IMR-90 (cell line): ENCODE data around the gene IGFBP5. TPM values are rescaled to one million over a fixed set of nuclear protein-coding genes. Genes with fewer than 3 reads are reported as not detected.

Experiments
- ATAC-seq: fragments of 200-7000 bp; cut with Tn5 transposase; 2 replicates; pipeline ENCODE4 v1.9.1; 2020; ENCODE audit warnings: low read depth, mild to moderate bottlenecking, moderate library complexity
- BruUV-seq: library from RNA; stranded (reverse); fragments of 400-500 nt; replicated peaks from 2 replicates; lab custom pipeline; 2021; lab: Mats Ljungman, UMichigan
- CTCF ChIA-PET: fragments of 300-600 bp; formaldehyde crosslinking; extraction: SDS; loops from one replicate; lab custom pipeline; 2021; ENCODE audit warnings: antibody characterized with exemption; lab: Yijun Ruan, JAX
- POLR2A ChIA-PET: fragments of 300-600 bp; sonication (Branson Sonifier 250); formaldehyde crosslinking; loops from one replicate; lab custom pipeline; 2022; ENCODE audit warnings: antibody characterized with exemption; ENCODE audit not compliant: unreplicated experiment; lab: Charles Lee
- DNase-seq: peaks from one replicate; pipeline ENCODE4 v3.0.0; 2013
- H2AFZ ChIP-seq: replicated peaks from 2 replicates; pipeline ENCODE3; 2013; ENCODE audit warnings: low read length, mild to moderate bottlenecking; ENCODE audit not compliant: poor library complexity
- H2AK5ac ChIP-seq: 2 replicates; pipeline ENCODE4 v1.6.1; 2013; ENCODE audit warnings: low read depth, low read length, inconsistent platforms
- H2AK9ac ChIP-seq: replicated peaks from 2 replicates; pipeline ENCODE3; 2013; ENCODE audit warnings: mild to moderate bottlenecking, low read depth, low read length, moderate library complexity; ENCODE audit not compliant: poor library complexity
- H2BK120ac ChIP-seq: 2 replicates; pipeline ENCODE4 v1.6.1; 2013; ENCODE audit warnings: low read depth, low read length, inconsistent platforms
- H2BK15ac ChIP-seq: 3 replicates; pipeline ENCODE4 v1.6.1; 2013; ENCODE audit warnings: low read depth, low read length, inconsistent platforms
- H2BK20ac ChIP-seq: 2 replicates; pipeline ENCODE4 v1.6.1; 2013; ENCODE audit warnings: low read depth, mild to moderate bottlenecking, inconsistent platforms, low read length, moderate library complexity
- H2BK5ac ChIP-seq: 2 replicates; pipeline ENCODE4 v1.6.1; 2013; ENCODE audit warnings: mild to moderate bottlenecking, low read depth, low read length, inconsistent platforms; ENCODE audit not compliant: poor library complexity, severe bottlenecking
- H3K14ac ChIP-seq: replicated peaks from 2 replicates; pipeline ENCODE4 v1.6.1; 2013; ENCODE audit warnings: low read depth, low read length, inconsistent platforms
- H3K18ac ChIP-seq: 2 replicates; pipeline ENCODE4 v1.6.1; 2013; ENCODE audit warnings: low read depth, low read length, control low read depth
- H3K23ac ChIP-seq: 2 replicates; pipeline ENCODE4 v1.6.1; 2013; ENCODE audit warnings: low read depth, low read length, inconsistent platforms
- H3K27ac ChIP-seq: 2 replicates; pipeline ENCODE4 v1.5.1; 2013; ENCODE audit warnings: mild to moderate bottlenecking, control low read depth, low read length; ENCODE audit not compliant: insufficient read depth
- H3K27me3 ChIP-seq: 2 replicates; pipeline ENCODE4 v1.6.1; 2013; ENCODE audit warnings: low read length; ENCODE audit not compliant: control insufficient read depth, insufficient read depth
- H3K36me3 ChIP-seq: 2 replicates; pipeline ENCODE4 v1.6.1; 2013; ENCODE audit warnings: low read length, mixed read lengths; ENCODE audit not compliant: control insufficient read depth, insufficient read depth
- H3K4ac ChIP-seq: 2 replicates; pipeline ENCODE4 v1.6.1; 2013; ENCODE audit warnings: low read depth, low read length, inconsistent platforms
- H3K4me1 ChIP-seq: 2 replicates; pipeline ENCODE4 v1.6.1; 2013; ENCODE audit warnings: low read length, mixed read lengths; ENCODE audit not compliant: control insufficient read depth, insufficient read depth
- H3K4me2 ChIP-seq: 2 replicates; pipeline ENCODE4 v1.6.1; 2013; ENCODE audit warnings: low read depth, mild to moderate bottlenecking, control low read depth, low read length, moderate library complexity
- H3K4me3 ChIP-seq: 2 replicates; pipeline ENCODE4 v1.5.1; 2013; ENCODE audit warnings: low read depth, mild to moderate bottlenecking, control low read depth, low read length, moderate library complexity; ENCODE audit not compliant: insufficient read depth
- H3K56ac ChIP-seq: 2 replicates; pipeline ENCODE4 v1.6.1; 2013; ENCODE audit warnings: low read length, inconsistent platforms; ENCODE audit not compliant: insufficient read depth; ENCODE audit errors: extremely low read depth
- H3K79me1 ChIP-seq, 2 experiments: 2 replicates each; pipeline ENCODE4 v1.6.1; 2013; ENCODE audit warnings: low read length in 2 of 2, inconsistent platforms in 1 of 2, low read depth in 1 of 2
- H3K9ac ChIP-seq: 2 replicates; pipeline ENCODE4 v1.6.1; 2013; ENCODE audit warnings: low read depth, low read length, control low read depth
- H3K9me1 ChIP-seq: 2 replicates; pipeline ENCODE4 v1.6.1; 2013; ENCODE audit warnings: low read length, inconsistent platforms; ENCODE audit not compliant: insufficient read depth
- H3K9me3 ChIP-seq: 2 replicates; pipeline ENCODE4 v1.6.1; 2013; ENCODE audit warnings: low read length; ENCODE audit not compliant: control insufficient read depth, insufficient read depth
- H4K20me1 ChIP-seq: 2 replicates; pipeline ENCODE4 v1.6.1; 2013; ENCODE audit warnings: low read length, inconsistent platforms; ENCODE audit not compliant: insufficient read depth
- H4K5ac ChIP-seq: 2 replicates; pipeline ENCODE4 v1.6.1; 2013; ENCODE audit warnings: mild to moderate bottlenecking, low read depth, low read length, control low read depth
- H4K8ac ChIP-seq, 2 experiments: 2 replicates each; pipeline ENCODE4 v1.6.1; 2013; ENCODE audit warnings: low read depth in 2 of 2, low read length in 2 of 2, control low read depth in 1 of 2, inconsistent platforms in 1 of 2
- H4K91ac ChIP-seq: 2 replicates; pipeline ENCODE4 v1.6.1; 2013; ENCODE audit warnings: low read depth, low read length, inconsistent platforms; ENCODE audit not compliant: insufficient read depth
- BHLHE40 ChIP-seq: fragments of 150-350 bp; IDR thresholded peaks from 2 replicates; pipeline ENCODE4 v1.6.1; 2016; ENCODE audit warnings: mild to moderate bottlenecking, low read depth, low read length
- CEBPB ChIP-seq: IDR thresholded peaks from 2 replicates; pipeline ENCODE4 v1.6.1; 2012; ENCODE audit warnings: low read depth, low read length, improper control_type of control experiment
- CHD1 ChIP-seq: IDR thresholded peaks from 2 replicates; pipeline ENCODE4 v1.6.1; 2012; ENCODE audit warnings: low read depth, low read length, improper control_type of control experiment
- FOS ChIP-seq: fragments of 150-350 bp; IDR thresholded peaks from 2 replicates; pipeline ENCODE4 v1.6.1; 2016; ENCODE audit warnings: low read depth, low read length
- MAFK ChIP-seq: IDR thresholded peaks from 2 replicates; pipeline ENCODE4 v1.6.1; 2012; ENCODE audit warnings: low read depth, low read length, improper control_type of control experiment
- MAZ ChIP-seq: IDR thresholded peaks from 2 replicates; pipeline ENCODE4 v1.6.1; 2012; ENCODE audit warnings: low read depth, mild to moderate bottlenecking, low read length, improper control_type of control experiment, moderate library complexity, borderline replicate concordance
- MXI1 ChIP-seq: IDR thresholded peaks from 2 replicates; pipeline ENCODE4 v1.6.1; 2012; ENCODE audit warnings: low read depth, mild to moderate bottlenecking, low read length, moderate library complexity, borderline replicate concordance
- NFE2L2 ChIP-seq: fragments of 150-350 bp; IDR thresholded peaks from 2 replicates; pipeline ENCODE4 v1.6.1; 2016; ENCODE audit warnings: low read depth, mild to moderate bottlenecking, low read length
- POLR2A ChIP-seq: IDR thresholded peaks from 2 replicates; pipeline ENCODE4 v1.6.1; 2012; ENCODE audit warnings: mild to moderate bottlenecking, low read depth, low read length
- RAD21 ChIP-seq: IDR thresholded peaks from 2 replicates; pipeline ENCODE4 v1.6.1; 2012; ENCODE audit warnings: low read length, improper control_type of control experiment
- RCOR1 ChIP-seq: IDR thresholded peaks from 2 replicates; pipeline ENCODE4 v1.6.1; 2012; ENCODE audit warnings: mild to moderate bottlenecking, low read length, improper control_type of control experiment; ENCODE audit not compliant: insufficient replicate concordance
- RFX5 ChIP-seq: IDR thresholded peaks from 2 replicates; pipeline ENCODE4 v1.8.0; 2012; ENCODE audit warnings: low read depth, mild to moderate bottlenecking, low read length, moderate library complexity
- SMC3 ChIP-seq: fragments of 150-350 bp; IDR thresholded peaks from 2 replicates; pipeline ENCODE4 v1.6.1; 2016; ENCODE audit warnings: low read depth, mild to moderate bottlenecking, antibody characterized with exemption, low read length, moderate library complexity
- WGBS, 2 experiments: methylation state at CpG; one replicate each; pipeline versions ENCODE4 v1.1.5 to v1.1.7; 2013; ENCODE audit warnings: missing lambda C conversion rate in 2 of 2; ENCODE audit not compliant: insufficient read length in 1 of 2; ENCODE audit errors: extremely low coverage in 2 of 2; 5-methylcytosine and 5-hydroxymethylcytosine counted together
- dilution Hi-C: fragments of 300-500 bp; cut with HindIII; formaldehyde crosslinking; loops from one replicate; pipeline ENCODE4 v1.14.3; 2018; ENCODE audit warnings: low sequenced_read_pairs; ENCODE audit not compliant: unreplicated experiment
- in situ Hi-C: fragments of 300-500 bp; cut with MboI; formaldehyde crosslinking; loops from 3 replicates; pipeline ENCODE4 v1.14.3; 2019; ENCODE audit warnings: low sequenced_read_pairs, inconsistent platforms, mixed read lengths
- intact Hi-C: fragments of 100-400 bp; cut with micrococcal nuclease; formaldehyde crosslinking; loops from 2 replicates; pipeline ENCODE4 v1.10.0; 2022
- polyA plus RNA-seq, 3 experiments: library from polyadenylated mRNA; depleted of rRNA; stranded (reverse); fragments of >200 nt; gene quantifications; 2 replicates each; pipeline ENCODE4 v1.2.3, GENCODE V29; 2012; ENCODE audit warnings: low replicate concordance in 1 of 3
- total RNA-seq: library from RNA; depleted of rRNA; stranded (reverse); fragments of >200 nt; gene quantifications from 2 replicates; pipeline ENCODE4 v1.2.3, GENCODE V29; 2012
- TF ChIP-seq, protein P1 (sequence below): fragments of 150-350 bp; IDR thresholded peaks from 2 replicates; pipeline ENCODE4 v1.6.1; 2016; ENCODE audit warnings: low read depth, mild to moderate bottlenecking, low read length, moderate library complexity, borderline replicate concordance
- TF ChIP-seq, protein P2 (sequence below): fragments of 150-350 bp; IDR thresholded peaks from 2 replicates; pipeline ENCODE4 v1.6.1; 2017; ENCODE audit warnings: mild to moderate bottlenecking, antibody characterized with exemption, low read length, low read depth
- TF ChIP-seq, protein P3 (sequence below): conservative IDR thresholded peaks from 2 replicates; pipeline ENCODE4 v1.5.1; 2012; ENCODE audit warnings: mild to moderate bottlenecking, low read depth, low read length, improper control_type of control experiment

Gene IGFBP5
- total and polyA plus RNA-seq, 2 of the 4 experiments (the other 2 are of a cell fraction) = 392 to 1,339 TPM

DNA sequence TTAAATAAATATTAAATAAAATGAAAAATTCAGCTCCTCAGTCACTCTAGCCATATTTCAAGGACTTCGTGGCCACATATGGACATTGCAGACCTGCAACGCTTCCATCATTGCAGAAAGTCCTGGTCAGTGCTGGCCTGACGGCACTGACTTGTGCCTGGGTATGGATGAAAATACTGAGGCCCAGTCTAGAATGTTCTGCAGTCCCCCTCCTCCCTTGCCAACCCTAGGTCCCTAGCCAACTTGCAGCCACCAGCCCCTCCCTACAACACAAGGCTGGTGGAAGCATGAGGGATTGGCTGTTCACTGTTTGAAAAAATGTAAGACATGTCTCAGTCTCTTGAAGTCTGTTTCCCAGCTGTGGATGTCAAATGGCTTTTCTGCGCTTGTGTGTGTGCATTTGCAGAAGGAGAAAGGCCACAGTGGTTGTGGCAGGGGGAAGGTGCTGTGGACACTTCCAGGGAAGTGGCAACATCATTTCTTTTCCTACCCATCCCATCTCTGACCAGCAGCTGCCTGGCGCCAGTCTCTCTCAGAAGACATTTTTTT, 9.9 kb downstream of the IGFBP5 start:
- Histone ChIP-seq H3K9me1 (peaks cover 42% of the 10 kb centered on the region), H2AK5ac (no peak overlapping the region), H4K8ac (no peak overlapping the region), H3K36me3 (peaks cover 84% of the 10 kb centered on the region), H2AK9ac (peak overlapping the region; percentile 25), H3K4me1 (peaks cover 7% of the 10 kb centered on the region), H4K20me1 (peaks cover 97% of the 10 kb centered on the region), H3K23ac (no peak overlapping the region), H3K9ac (no peak overlapping the region), H2BK20ac (no peak overlapping the region), H3K79me1 (peaks cover 0 to 91% of the 10 kb centered on the region in 2 experiments; a peak in 2 of 4 replicates), H3K27ac (no peak overlapping the region), H3K9me3 (no peaks in the 10 kb centered on the region), H3K4ac (0 out of 2 replicates have a peak overlapping the region, but pooled peaks have one; percentile 3), H2BK15ac (no peak overlapping the region), H4K91ac (no peak overlapping the region), H2BK5ac (no peak overlapping the region), H2BK120ac (no peak overlapping the region), H2AFZ (no peak overlapping the region), H3K18ac (no peak overlapping the region), H4K5ac (no peak overlapping the region), H3K27me3 (no peaks in the 10 kb centered on the region), H3K14ac (no peak overlapping the region; the same call in 1 of the 2 replicates), H3K4me2 (peak overlapping the region; percentile 23), H3K56ac (no peak overlapping the region), H3K4me3 (no peak overlapping the region)
- no peak for ATAC-seq
- BruUV-seq = TSS peak; percentile 2
- intact Hi-C loops = no loop called here
- no CpG with 5 or more reads among the region's 5 CpGs for WGBS, 2 experiments
- dilution Hi-C loops = loop anchor here (25.0 kb wide), 2 partner anchors 477 to 827 kb away; no protein-coding TSS in a partner anchor
- POLR2A ChIA-PET = no interaction called here
- TF ChIP-seq MAFK = no peak
- no peak for TF ChIP-seq MXI1
- TF ChIP-seq MAZ = no peak
- TF ChIP-seq CEBPB = no peak
- no peak for TF ChIP-seq CHD1
- no peak for TF ChIP-seq FOS
- TF ChIP-seq, protein P1, sequence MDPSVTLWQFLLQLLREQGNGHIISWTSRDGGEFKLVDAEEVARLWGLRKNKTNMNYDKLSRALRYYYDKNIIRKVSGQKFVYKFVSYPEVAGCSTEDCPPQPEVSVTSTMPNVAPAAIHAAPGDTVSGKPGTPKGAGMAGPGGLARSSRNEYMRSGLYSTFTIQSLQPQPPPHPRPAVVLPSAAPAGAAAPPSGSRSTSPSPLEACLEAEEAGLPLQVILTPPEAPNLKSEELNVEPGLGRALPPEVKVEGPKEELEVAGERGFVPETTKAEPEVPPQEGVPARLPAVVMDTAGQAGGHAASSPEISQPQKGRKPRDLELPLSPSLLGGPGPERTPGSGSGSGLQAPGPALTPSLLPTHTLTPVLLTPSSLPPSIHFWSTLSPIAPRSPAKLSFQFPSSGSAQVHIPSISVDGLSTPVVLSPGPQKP = no peak
- TF ChIP-seq NFE2L2 = no peak
- TF ChIP-seq, protein P2, sequence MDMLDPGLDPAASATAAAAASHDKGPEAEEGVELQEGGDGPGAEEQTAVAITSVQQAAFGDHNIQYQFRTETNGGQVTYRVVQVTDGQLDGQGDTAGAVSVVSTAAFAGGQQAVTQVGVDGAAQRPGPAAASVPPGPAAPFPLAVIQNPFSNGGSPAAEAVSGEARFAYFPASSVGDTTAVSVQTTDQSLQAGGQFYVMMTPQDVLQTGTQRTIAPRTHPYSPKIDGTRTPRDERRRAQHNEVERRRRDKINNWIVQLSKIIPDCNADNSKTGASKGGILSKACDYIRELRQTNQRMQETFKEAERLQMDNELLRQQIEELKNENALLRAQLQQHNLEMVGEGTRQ = no peak
- TF ChIP-seq POLR2A = no peak
- no peak for TF ChIP-seq RCOR1
- TF ChIP-seq SMC3 = no peak
- TF ChIP-seq, protein P3, sequence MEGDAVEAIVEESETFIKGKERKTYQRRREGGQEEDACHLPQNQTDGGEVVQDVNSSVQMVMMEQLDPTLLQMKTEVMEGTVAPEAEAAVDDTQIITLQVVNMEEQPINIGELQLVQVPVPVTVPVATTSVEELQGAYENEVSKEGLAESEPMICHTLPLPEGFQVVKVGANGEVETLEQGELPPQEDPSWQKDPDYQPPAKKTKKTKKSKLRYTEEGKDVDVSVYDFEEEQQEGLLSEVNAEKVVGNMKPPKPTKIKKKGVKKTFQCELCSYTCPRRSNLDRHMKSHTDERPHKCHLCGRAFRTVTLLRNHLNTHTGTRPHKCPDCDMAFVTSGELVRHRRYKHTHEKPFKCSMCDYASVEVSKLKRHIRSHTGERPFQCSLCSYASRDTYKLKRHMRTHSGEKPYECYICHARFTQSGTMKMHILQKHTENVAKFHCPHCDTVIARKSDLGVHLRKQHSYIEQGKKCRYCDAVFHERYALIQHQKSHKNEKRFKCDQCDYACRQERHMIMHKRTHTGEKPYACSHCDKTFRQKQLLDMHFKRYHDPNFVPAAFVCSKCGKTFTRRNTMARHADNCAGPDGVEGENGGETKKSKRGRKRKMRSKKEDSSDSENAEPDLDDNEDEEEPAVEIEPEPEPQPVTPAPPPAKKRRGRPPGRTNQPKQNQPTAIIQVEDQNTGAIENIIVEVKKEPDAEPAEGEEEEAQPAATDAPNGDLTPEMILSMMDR = no peak
- no peak for TF ChIP-seq RAD21
- TF ChIP-seq RFX5 = no peak
- no peak for TF ChIP-seq BHLHE40
- in situ Hi-C loops = no loop called here
- DNase-seq = no peak
- CTCF ChIA-PET = interaction anchor here (0.6 kb wide), 1 partner anchor 386 kb away, joined by 3 read pairs; no protein-coding TSS in a partner anchor
